Cortex of kidney (tissue), 1 donor: ENCODE data around the gene SCYGR5.
"Not testable (repeated sequence)": the region's sequence is repeated elsewhere in the genome, so short reads cannot be mapped to it uniquely, and the experiment has no call there.

Experiments
- DNase-seq: peaks from one replicate; lab custom pipeline; 2025; lab: John Stamatoyannopoulos, UW

Gene SCYGR5

DNA sequence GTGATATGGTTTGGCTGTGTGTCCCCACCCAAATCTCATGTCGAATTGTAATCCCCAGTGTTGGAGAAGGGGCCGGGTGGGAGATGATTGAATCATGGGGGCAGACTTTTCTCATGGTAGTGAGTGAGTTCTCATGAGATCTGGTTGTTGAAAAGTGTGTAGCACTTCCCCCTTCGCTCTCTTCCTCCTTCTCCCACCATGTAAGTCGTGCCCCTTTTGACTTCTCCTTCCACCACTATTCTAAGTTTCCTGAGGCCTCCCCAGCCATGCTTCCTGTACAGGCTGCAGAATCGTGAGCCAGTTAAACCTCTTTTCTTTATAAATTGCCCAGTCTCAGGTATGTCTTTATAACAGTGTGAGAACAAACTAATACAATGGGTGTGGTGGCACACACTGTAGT, 7.0 kb downstream of the SCYGR5 start:
- DNase-seq, result not testable (repeated sequence)

DNA sequence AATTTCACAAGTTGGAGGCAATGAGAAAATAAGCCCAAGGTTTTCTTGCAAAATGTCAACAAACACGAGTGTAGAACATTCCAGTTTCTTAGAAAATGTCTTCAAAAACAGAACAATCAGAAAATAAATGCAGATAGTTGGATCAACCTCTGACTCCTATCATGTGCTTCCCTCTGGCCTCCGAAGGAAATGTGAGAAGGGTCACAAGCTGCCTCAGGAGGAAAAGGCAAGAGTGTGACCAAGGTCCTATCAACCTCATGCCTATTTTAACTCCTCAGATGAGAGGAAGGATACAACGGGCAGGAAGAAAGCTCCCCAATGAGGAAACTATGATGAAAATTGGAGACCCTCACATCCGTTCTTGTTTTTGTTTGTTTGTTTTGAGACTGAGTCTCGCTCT, 7.9 kb downstream of the SCYGR5 start:
- DNase-seq, result no peak

DNA sequence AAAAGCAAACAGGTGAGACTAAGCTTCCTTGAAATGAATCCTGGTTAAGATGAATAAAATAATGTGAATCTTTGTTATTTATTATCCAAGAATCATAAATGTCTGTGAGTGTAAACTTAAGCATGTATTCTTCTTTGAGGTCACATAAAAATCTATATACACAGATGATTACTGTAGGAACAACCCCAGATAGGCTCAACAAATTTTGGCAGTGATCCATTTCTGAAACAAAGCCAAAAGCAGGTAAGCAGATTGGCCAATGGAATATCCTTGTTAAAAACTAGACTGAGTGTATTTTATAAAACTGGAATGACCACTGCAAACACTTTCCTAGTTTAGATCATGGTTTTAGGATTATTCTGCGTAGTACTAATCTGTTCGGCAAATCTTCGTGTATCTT, 11.3 kb downstream of the SCYGR5 start:
- no peak for DNase-seq

DNA sequence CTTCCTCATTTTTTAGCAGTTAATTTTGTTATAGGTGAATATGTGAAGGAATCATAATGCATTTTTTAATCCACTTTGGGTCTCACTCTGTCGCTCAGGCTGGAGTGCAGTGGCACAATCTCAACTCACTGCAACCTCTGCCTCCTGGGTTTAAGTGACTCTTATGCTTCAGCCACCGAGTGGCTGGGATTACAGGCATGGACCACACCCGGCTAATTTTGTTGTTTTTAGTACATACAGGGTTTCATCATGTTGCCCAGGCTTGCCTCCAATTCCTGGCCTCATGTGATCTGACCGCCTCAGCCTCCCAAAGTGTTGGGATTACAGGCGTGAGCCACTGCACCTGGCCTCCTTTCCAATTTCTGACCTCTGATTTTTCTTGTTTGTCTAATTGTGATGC, 17.7 kb downstream of the SCYGR5 start:
- DNase-seq, result no peak

DNA sequence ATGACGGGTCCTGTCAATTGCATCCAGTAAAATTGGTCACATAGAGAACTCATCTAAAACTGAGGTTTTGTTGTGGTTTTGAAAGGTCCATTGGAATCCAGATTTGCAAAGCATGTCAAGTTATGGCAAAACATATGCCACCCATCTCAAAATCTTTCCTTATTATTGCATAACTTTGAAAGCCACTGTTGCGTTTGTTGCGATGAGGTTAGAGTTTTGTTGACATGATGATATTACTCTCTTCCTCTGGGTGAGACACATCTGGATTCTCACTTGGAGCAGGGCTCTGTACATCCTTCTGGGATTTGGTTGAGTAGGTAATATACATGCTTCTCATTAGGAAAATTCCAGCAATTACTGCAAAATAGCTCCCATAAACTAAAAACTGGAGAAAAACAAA, 20.6 kb downstream of the SCYGR5 start:
- no peak for DNase-seq

DNA sequence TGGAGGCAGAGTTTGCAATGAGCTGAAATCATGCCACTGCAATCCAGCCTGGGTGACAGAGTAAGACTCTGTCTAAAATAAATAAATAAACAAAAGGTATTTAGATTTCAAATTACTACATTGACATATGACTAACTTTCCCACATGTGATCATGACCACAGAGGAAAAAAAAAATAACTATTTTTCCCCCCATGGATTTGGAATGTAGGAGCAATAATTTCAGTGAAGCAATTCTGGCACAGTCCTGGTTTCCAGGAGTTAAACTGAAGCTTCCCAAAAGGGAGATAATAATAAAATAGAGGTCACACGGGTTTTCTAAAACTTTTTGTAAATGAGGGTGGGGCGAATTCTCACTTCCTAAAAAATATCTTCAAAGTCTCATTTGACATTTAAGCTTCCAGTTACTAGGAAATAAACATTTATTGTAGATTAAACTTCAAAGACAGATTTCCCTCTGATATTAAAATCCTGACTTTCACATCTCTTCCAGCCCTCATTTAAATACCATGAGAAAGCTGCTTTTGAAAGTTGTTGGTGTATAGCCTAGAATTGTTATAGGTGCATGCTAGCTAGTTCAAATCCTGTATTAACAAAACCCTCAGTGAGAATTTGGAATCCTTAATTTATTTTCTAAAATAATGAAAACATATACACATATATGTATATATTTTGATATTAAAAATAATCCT, 30.5 kb downstream of the SCYGR5 start:
- DNase-seq, result no peak

DNA sequence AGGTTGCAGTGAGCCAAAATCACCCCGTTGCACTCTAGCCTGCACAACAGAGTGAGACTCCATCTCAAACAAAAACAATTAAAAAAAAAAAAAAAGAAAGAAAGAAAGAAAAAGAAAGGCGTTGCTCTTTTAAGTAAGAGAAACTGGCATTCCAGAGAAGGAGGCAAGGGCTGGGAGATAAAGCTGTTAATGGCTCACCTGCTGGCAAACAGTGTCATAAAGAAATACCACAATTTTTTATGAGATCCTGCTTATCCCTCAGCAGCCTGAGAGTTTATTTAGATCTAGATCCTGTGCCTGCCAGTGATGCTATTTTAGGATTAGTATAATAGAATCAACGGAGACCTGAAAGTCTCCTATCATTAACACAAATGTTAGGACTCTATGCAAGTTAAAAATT, 35.0 kb downstream of the SCYGR5 start:
- no peak for DNase-seq

DNA sequence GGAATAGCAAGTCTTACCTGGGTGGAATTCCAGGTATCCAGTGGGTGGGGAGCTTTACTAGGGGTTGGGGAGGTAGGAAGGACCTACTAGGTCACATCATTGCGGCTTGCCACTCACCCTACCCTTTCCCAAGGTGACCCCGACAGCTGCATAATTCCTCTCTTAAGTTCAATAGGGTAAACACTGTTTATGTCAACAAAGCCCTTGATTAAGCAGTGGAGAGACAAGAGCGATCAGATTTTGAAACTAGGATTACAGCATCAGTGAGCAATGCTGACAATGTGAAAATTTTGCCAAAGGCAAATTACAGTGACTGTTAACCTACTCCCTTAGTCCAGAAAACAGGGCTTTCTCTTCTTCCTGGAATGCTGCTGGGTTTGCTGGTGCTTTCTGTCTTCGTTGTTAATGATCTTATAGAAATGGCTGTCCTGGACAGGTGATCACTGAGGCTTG, 36.7 kb downstream of the SCYGR5 start:
- DNase-seq, result no peak

DNA sequence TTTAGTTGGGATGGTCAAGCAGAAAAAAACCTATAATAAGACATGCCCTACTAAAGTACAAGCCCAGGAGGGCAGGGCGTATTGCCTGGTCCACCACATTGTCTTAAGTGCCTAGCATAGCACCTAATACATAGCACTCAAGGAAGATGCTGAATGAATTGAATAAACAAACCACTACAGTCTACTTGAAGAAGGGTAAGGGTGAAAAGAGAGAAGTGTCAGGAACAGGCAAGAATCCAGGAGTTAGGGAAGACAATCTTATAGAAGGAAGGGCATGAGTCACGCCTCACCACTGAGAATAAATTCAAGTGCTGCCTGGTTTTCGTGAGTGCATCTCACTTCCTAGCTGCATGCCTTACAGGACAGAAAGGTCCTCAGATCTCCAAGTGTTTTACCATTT, 37.4 kb downstream of the SCYGR5 start:
- DNase-seq, result no peak

DNA sequence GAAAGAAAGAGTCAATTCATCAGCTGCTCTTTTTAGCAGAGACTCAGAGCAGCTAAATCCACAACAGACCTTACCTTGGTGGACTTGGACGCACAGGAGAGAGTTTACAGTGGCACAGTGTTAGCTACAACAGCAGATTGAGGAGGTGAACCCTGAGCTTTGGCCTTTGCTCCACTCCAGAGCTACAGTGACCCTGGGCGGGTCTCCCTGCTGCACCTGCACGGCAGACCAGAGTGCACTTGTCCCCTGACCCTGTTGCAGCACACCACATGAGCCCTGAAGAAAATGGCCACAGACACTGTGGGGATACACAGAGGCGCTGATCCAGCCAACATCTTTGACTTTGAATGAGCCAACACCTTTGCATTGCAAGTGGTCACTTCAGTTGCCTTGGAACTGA, 40.3 kb downstream of the SCYGR5 start:
- DNase-seq, result no peak

DNA sequence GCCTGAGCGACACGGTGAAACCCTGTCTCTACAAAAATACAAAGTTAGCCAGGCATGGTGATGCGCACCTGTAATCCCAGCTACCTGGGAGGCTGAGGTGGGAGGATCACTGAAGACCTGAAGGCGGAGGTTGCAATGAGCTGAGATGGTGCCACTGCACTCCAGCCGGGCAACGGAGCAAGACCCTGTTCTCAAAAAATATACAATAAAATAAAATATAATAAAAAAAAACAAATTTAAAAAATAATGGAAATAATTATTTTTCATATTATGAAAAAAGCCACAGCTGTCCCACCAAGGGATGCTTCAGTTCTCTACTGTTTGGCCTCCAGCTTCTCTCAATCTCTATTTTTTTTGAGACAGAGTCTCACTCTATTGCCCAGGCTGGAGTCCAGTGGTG, 40.8 kb downstream of the SCYGR5 start:
- no peak for DNase-seq

DNA sequence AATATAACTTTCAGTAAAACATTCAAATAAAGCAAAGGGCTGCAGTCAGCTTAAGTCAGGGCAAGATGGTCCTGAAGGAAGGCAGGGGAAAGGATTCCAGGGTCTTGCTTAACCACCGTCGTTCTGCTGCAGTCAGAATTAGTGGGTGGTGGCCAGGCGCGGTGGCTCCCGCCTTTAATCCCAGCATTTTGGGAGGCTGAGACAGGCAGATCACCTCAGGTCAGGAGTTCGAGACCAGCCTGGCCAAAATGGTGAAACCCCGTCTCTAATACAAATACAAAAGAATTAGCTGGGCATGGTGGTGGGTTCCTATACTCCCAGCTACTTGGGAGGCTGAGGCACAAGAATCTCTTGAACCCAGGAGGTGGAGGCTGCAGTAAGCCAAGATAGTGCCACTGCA, 44.4 kb downstream of the SCYGR5 start:
- DNase-seq, result no peak

DNA sequence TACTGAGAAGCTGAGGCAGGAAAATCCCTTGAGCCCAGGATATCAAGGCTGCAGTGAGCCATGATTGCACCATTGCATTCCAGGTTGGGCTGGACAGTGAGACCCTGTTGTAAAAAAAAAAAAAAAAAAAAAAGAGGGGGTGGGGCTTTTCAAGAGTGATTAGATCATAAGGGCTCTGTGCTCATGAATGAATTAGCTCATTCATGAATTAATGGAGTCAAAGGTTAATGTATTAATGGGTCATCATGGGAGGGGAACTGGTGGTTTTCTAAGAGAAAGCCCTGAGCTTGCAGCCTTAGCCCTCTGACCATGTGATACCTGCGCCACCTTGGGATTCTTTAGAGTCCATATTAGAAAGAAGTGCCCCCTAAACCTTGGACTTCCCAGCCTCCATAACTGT, 46.7 kb downstream of the SCYGR5 start:
- DNase-seq, result no peak

DNA sequence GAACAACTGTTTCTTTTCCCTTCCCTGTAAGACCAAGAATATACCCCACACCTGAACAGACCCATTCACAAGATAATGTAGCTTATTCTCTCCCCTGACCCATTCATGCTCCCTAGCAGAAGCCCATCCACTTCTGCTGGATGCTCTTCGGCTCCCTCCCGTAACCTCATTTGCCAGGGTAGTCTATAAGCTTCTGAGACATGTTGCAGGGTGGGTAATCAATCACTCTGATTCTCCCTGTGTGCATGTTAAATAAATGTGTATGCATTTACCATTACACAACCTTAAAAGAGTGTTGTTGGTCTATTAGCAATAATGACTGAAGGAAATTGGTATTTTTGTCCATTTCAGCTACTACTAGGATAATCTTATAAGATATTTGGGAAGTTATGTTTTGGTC, 49.9 kb downstream of the SCYGR5 start:
- no peak for DNase-seq
